Measurements from ENCODE around the gene CYP19A1.
"Not testable (repeated sequence)": the region's sequence is repeated elsewhere in the genome, so short reads cannot be mapped to it uniquely, and the experiment has no call there.

The CYP19A1 gene

DNA sequence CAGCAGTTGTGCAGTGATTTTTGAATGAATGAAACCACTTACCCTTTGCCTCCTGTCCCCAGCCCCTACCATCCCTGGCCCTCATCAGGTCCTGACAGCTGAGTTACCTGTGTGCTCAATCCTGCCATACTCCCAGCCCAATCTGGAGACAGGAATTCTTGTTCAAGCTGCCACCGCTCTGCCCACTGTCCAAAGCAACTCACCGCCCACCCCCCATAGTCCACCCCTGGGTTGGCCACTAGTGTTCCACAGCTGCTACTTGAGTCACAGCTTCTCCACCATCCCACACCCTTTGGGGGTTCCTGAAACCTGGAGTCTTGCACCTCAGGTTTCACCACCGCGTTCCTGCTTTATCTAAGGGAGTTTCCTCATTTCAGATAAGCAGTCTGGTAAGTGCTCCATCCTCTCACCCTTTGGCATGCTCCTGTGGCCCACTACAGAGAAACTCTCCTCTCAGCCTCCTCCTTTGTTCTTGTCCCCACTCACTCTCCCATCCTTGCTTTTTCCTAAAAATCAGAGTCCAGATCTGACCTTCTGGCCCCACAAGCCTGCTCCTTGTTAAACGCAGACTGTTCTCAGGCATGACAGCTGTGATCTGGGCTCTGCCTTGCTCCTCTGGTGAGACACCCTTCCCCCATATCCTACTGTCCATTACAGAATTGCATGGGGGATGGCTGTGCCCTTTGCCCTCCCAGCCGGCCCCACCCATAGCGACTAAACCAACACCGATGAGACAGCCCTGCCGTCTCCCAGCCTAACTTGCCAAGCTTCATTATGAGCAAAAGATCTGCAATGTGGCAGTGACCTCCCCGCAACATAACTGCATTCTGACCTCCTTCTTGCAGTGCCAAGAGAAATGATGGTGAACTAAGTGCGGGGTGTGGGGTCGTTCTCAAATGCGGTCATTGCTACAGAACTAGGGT, 50.0 kb downstream of the CYP19A1 start:
- no peak for DNase-seq

DNA sequence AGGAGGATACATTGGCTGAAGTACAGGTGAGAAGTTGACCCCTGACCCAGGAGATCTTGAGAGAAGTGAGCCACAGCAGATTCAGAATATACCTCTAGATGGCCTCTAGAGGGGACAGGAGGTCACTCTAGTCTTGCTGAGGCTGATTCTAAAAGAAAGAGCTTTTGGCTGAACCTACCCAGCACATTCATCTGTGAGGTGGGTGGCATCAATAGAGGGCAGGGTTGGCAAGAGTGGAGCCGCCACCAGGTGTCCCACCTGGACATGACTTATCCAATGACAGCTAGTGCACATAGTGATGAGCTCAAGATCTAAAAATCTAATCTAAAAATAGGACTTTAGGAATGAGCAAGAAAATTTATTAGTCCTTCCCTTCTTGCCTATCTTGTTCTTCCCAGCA, 51.6 kb downstream of the CYP19A1 start:
- DNase-seq, result no peak

DNA sequence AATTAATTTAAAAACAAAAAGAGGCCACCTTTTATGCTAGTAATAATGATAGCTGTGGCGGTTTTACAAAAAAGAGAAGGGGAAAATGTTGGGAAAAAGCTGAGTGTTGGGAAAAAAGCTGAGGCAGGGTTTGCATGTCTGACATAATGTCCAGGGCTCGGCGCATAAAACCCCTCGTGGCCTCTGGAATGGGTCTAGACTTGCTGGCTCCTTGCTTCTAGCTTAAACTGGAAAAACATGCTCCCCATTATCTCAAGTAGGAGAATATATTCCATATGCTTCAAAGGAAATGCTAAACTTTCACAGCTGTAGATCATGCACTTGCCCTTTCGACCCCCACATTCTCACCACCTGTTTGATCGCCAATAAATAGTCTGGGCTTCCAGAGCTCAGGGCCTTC, 53.0 kb downstream of the CYP19A1 start:
- DNase-seq, result no peak

DNA sequence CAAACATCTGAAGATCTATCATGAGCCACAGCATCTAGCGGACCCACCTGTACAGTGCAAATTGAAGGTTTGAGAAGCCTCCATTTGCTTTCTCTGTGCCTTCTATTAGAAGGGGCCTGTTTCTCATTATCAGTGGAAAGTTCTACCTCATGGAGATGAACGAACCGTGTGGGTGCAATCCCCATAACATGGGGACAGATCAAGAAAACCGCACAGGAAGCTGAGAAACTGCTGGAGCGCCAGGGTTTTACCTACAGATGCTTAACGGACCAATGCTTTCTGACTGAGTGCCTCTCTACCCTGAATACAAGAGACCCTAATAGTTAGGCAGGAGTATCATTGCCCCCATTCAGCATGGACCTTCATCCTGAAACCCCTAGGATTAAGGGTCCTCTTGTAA, 53.5 kb downstream of the CYP19A1 start:
- DNase-seq, result no peak

DNA sequence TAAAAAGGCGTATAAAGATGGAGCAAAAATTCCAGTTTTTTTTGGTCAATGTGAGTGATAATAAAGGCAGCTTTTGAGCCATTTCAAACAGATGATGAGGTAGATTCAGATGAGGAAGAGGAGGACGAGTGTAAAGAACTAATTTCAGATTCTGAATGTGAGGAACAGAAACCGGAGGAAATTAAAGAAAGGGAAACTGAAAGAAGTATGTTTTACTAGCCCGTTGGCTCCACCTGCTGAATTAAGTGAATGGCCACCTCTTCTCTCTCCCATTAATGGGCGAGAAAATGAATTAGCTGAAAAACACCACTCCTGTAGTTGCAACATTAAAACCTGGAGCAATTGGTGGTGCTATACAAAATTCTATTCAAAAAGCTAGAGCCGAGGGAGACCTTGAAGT, 55.4 kb downstream of the CYP19A1 start:
- DNase-seq, result no peak

DNA sequence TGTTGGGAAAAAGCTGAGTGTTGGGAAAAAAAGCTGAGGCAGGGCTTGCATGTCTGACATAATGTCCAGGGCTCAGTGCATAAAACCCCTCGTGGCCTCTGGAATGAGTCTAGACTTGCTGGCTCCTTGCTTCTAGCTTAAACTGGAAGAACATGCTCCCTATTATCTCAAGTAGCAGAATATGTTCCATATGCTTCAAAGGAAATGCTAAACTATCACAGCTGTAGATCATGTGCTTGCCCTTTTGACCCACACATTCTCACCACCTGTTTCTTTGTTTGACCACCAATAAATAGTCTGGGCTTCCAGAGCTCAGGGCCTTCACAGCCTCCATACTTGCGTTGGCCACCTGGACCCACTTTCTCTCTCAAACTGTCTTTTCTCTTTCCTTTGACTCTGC, 56.2 kb downstream of the CYP19A1 start:
- DNase-seq, result not testable (repeated sequence)

DNA sequence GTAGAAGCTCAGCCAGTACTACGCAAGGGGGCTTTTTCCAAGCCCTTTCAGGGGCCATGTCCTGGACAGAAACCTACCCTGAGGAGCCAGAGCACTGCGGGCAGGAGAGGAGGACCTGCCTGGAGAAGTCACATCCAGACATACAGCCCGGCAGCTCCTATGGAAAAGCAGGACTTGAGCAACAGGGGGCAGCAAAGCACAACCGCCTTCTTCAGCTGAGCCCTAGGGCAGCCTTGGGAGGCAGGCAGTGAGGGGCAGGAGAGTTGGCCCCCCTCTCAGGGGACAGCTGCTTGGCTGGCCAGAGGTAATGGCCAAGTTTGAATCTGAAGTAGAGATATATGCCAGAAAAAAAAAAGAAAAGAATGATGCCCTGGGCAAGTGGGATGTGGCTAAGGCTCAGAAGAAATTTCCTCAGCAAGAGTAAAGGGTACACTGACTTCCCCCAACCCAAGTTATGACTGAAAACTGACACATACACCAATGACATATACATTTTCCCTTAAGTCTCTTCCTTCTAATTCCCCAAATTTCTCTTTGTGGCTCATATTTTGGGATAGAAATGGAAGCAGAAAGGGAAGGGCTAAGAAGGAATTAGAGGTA, 56.9 kb downstream of the CYP19A1 start:
- DNase-seq, result no peak

DNA sequence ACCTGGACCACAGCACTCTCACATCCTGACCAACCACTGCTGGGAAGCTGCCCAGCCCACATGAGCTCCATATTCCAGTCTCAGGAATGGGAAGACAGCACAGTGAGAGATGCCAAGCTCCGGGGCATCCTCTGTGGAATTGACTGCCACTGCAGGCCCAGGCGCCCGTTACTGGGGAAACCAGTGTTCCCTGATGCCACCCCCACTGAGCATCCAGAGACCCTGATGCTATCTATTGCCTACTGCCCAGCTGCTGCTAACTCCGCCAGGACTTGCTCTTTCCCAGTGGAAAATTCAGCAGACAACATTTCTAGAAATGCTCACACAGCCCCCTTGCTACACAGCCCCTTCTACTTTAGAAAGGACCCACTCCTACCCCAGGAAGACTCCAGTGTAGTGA, 57.6 kb downstream of the CYP19A1 start:
- DNase-seq, result no peak

DNA sequence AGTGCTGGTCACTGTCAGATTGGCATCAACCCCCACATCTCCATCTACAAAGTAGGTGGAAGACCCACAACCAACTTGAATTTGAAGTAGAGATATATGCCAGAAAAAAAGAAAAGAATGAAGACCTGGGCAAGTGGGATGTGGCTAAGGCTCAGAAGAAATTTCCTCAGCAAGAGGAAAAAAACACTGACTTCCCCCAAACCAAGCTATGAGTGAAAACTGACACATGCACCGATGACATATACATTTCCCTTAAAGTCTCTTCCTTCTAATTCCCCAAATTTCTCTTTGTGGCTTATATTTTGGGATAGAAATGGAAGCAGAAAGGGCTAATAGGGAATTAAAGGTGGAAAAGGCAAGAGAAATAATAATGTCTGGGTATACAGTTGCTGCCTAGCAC, 59.0 kb downstream of the CYP19A1 start:
- no peak for DNase-seq

DNA sequence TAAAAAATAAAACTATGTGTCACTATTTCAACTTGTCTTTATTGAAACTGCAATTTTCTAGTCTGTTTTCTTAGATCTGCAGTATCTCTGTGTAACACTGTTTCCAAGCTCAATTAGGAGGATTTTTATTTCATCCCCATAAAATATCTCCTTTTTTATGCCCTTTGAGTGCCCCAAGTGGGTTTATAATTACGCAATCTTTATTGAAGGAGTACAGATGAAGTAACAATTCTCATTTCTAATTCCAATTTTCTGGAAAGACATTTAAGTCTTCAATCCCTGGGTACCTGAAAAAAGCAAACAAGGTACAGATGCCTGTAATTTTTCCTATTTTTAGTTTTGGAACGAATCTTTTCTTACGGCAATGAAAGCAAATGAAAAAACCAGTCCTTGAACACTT, 61.3 kb downstream of the CYP19A1 start:
- no peak for DNase-seq

DNA sequence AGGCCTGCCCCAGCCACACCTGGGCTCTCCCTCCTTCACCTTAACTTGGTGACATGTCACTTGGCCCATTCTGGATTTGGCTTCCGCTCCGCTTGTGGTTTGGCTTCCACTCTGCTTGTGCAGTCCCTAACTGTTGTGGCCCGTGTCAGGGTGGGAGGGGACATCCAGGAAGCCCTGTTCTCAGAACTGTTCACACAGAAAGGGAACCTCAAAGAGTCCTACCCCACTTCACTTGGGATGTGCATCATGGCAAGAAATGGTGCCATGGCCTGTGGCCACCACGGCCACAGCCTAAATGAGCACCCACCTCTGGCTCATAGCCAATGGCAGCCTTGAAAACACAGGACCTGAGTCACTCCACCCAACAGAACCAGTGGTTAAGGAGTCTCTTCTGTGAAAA, 63.4 kb downstream of the CYP19A1 start:
- DNase-seq, result no peak

DNA sequence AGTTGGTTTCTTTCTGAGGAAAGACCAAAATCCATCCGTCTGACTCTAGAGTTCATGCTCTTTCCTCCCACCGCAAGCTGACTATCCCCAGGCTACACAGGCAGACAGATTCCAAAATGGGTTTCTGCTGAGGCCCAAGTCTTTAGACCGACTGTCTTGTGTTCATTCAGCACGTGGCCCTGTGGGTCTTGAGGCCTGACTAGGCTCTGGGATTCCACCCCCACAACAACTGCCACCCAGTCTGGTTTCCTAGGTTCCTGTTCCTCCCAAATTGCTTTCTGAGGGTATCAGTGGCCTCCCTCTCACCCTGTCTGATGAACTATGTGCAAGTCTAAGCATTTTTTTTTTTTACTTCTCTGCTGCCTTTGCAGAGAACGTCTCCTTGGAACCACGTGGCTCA, 67.7 kb downstream of the CYP19A1 start:
- no peak for DNase-seq

DNA sequence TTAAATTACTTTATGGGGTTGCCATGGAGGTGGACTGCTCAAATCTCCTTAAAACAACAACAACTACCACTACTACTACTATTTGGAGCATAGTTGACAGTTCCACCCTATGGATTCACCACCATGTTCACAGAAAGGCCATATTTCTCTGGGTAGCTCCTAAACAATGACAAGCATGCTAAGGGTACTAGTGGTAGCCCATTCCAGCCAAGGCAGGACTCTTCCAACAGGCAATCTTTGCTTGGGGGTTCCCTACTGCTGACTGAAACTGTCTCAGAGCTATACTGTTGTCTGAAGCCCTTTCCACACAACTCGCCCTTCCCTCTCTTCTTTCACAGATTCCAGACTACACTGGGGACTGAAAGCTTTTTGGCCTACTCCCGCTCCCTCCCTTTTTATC, 68.9 kb downstream of the CYP19A1 start:
- DNase-seq, result no peak

DNA sequence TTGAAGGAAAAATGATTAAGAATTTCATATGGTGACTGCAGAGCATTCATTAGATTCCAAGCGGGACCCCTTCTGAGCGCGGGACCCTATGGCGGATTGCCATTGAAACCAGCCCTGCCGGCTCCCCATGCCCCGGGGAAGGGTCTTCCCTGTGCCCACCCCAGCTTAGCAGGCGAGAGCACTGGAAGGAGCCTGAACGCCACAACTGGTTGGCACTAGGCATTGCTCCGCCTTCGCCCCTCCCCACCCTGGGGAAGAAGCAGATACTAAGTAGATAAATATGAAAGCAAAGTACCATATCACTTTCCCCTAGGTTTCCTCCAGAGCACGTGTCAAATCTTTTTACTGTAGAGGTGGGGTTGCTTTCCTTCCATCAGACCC, 70.7 kb downstream of the CYP19A1 start:
- DNase-seq, result no peak

DNA sequence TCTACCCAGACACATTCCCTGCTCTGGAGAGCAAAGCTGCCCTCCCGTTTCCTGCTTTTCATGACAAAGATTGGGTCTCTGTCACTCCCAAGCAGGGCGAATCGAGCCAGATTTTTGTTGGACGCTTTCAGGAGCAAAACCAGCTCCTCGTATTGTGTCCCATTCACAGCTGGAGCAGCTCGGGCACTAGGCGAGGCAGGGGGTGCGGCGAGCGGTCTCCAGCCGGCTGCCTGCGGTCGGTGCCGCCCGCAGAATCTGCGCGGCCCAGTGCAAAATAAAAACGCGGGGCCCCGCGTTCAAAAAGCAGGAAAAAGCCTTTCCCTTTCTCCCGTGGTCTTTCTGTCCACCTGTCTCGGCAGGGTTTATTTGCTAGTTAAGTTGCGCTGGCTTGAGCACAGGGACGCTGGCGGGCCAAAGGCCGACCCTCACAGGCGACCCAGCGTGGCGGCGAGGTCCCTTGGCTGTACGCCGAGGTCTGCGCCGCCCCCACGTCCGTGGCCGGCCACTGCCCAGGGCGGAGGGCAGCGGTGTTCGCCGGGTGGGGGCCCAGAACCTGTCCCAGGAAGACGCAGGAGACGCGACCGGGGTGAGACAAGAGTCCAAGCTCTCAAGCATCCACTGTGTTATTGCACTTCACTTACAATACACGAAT, 71.2 kb downstream of the CYP19A1 start:
- no peak for DNase-seq

DNA sequence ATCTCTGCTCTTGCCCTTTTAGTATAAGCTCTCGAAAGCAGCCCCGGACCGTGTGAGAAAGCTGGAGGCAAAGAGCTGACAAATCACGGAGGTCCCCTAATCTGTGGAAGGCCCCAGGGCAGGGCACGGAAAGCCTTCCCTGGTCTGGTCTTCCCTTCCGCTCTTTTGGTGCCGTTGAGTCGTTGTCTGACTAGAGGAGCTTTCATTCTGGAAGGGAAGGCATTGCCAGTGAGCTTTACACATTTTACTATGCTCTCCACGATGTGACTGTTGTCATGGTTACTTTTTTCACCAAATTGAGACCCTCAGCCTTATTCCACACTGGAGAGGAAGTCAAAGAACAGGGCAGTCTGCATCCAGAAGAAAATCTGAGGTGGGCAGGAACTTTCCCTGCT, 71.7 kb downstream of the CYP19A1 start:
- DNase-seq, result no peak

DNA sequence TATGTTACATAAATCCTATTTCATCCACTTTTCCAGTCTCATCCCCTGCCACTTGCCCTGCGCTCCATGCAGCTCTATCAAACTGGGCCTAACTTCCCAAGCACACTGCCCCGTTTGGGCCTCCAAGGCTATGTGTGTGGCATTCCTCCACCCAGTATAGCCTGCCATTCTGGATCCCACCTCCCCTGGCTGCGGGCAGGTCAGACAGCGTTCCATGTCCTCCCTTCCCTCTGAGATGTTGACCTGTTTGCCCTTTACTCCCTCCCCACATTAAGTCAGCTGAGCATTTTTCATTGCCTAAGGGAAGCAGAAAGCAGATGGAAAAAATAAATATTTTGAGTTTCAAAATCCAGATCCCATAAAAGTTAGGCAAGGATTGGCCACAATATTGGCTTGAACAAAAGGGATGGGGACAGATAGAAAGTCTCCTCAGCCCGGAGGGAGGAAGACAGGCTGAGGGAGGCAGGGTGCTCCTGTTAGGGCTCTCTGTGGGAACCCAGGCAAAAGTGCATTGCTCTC, 73.3 kb downstream of the CYP19A1 start:
- DNase-seq, result no peak

DNA sequence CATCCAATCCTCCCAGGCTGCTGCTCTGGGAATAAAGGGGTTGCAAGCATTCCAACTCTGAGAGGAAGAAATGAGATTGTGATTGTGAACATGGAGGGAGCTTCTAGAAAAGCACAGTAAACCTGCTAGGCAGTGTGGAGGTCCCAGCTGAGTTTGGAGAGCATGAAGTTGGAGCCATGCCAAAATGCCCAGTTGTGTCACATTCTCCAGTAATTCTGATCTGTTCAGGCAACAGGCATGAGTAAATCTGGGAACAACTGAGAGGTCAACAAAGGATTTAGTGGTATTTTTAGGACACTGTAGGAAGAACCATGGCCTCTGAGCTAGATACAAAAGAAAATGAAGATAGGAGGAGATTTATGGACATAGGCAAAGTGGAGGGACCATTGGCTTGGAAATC, 74.7 kb downstream of the CYP19A1 start:
- DNase-seq, result no peak

DNA sequence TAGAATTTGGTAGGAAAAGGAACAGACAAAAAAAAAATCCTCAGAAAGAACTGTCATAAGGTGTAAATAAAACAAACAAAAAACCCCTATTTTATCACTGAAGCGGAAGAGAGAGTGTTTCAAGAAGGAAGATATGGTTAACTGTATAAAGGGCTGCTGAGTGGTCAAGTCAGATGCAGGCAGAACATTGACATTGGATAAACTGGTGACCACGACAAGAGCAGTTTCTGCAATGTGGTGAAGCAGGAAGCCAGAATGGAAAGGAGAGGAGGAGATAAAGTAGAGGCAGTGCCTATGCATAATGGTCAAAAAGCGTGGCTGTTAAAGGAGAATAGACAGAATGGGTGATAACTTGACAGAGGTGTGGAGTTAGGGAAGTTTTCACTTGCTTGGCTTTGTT, 75.3 kb downstream of the CYP19A1 start:
- no peak for DNase-seq

DNA sequence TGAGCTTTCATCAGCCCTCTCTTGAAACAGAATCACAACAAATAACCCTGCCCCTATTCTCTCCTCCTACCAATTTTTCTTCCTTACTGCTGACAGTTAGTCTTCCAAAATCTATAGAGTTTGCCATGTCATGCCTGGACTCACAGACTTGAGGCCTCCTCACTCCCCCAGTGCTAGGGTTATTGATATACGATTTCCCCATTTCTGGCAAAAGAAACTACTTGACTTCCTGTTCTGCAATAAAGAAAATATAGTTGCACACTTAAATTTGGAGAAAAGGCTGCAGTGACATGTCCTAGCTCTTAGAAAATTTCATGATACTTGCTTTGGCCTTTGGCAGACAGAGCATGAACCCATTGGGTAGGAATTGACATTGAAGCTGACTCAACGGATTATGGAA, 75.9 kb downstream of the CYP19A1 start:
- DNase-seq, result no peak

DNA sequence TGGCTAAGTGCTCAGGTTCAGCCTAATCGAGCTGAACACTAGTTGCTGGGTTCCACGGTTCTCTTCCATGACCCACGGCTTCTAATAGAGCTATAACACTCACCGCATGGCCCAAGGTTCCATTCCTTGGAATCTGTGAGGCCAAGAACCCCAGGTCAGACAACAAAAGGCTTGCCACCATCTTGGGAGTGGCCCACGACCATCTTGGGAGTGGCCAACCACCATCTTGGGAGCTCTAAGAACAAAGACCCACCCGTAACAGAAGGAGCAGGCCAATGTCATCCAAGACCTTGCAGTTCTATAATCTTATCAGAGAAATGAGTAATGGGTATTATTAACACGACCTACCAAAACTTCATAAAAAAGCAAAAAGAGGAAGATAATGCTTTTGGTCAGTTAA, 77.3 kb downstream of the CYP19A1 start:
- DNase-seq, result not testable (repeated sequence)

DNA sequence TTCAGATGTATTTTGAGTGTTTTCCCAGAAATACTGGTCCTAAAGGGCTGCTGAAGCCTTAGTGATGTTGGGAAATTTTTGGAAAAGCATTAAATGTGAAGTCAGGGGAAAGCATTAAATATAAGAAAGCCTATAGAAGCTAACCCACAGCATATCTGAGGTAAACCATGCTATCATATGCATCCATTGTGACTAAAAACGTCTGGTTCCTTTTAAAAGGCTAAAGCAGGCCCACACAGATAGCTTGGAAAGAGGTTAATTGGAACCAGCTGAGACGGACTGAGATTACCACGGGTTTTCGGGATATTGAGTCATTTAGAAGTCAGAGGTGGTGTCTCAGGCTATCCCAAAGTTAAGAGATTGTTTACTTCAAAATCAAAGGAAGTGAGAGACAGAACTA, 78.2 kb downstream of the CYP19A1 start:
- no peak for DNase-seq

DNA sequence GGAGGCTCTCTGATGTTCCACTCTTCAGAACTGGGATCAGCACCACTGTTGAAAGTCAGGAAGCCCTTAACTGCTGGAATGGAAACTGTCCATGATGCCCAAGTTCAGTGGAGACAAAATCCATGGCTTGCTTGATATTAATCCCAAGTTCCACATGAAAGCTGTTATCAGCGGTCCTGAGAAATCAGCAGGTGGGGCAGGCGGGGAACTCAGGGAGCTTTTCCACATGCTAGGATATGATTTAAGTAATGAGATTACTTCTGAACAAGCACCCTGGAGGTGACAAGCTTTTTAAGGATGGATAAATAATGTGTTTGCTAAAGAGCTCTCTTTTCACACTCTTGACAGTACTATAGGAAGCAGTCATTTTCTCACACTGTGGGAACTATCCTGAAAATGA, 82.9 kb downstream of the CYP19A1 start:
- DNase-seq, result no peak

DNA sequence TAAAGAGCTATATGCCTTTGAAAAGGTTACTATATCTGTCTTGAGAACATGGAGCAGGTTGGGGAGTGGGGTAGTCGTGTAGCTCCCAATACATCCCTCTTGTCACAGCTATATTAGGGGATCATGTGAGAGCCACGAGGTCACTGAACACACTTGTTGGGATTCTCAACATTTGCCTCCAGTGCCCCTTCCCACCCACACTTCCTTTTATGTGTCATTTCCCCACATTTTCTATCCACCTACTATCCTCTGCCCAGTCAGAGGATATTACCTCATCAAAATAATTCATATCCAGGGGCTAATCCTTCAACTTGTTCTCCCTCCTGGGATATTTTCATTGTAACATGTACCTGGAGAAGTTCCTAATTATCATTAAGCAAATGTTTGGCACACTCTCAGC, 85.0 kb downstream of the CYP19A1 start:
- DNase-seq, result no peak
